ENCODE data around the gene METTL26. TPM values are rescaled to one million over a fixed set of nuclear protein-coding genes. Genes with fewer than 3 reads are reported as not detected.

METTL26 gene
- total RNA-seq, 1 donor from 2014 or later: 73.2 TPM

- Mint-ChIP-seq H3K27ac (peak overlapping the region; percentile 86), H3K4me1 (peaks cover 19% of the 10 kb centered on the region), H3K27me3 (ENCODE audit: low read depth) (peaks cover 10% of the 10 kb centered on the region), H3K36me3 (peaks cover 9% of the 10 kb centered on the region), H3K9me3 (no peaks in the 10 kb centered on the region), H3K4me3 (peak overlapping the region; percentile 69)
- TF ChIP-seq CTCF (IDR thresholded peaks at IDR 0.05; ENCODE audit: unreplicated experiment): no peak
- DNase-seq (ENCODE audit: low spot score in 2 of 2, unreplicated experiment in 2 of 2): peak in 1 of 2 experiments; percentile 73
Observed at GRCh38 chr16:678858-679813, 43.0 kb upstream of the METTL26 start.

- H3K4me1 Mint-ChIP-seq: peaks cover 19% of the 10 kb centered on the region
- peaks cover 10% of the 10 kb centered on the region for H3K27me3 Mint-ChIP-seq (ENCODE audit: low read depth)
- peaks cover 9% of the 10 kb centered on the region for H3K36me3 Mint-ChIP-seq
- no peak overlapping the region for H3K4me3 Mint-ChIP-seq
- DNase-seq (ENCODE audit: low spot score in 2 of 2, unreplicated experiment in 2 of 2): no peak
- no peak overlapping the region for H3K27ac Mint-ChIP-seq
- no peak for TF ChIP-seq CTCF (IDR thresholded peaks at IDR 0.05; ENCODE audit: unreplicated experiment)
- no peaks in the 10 kb centered on the region for H3K9me3 Mint-ChIP-seq
Observed at GRCh38 chr16:678209-678857, 42.2 kb upstream of the METTL26 start.

- no peak for DNase-seq (ENCODE audit: low spot score in 2 of 2, unreplicated experiment in 2 of 2)
- TF ChIP-seq CTCF (IDR thresholded peaks at IDR 0.05; ENCODE audit: unreplicated experiment): no peak
- Mint-ChIP-seq H3K36me3 (peaks cover 8% of the 10 kb centered on the region), H3K27me3 (ENCODE audit: low read depth) (peaks cover 10% of the 10 kb centered on the region), H3K4me1 (peaks cover 17% of the 10 kb centered on the region), H3K4me3 (no peak overlapping the region), H3K27ac (no peak overlapping the region), H3K9me3 (no peaks in the 10 kb centered on the region)
Observed at GRCh38 chr16:677316-678190, 41.4 kb upstream of the METTL26 start.

GRCh38 chr16:676913-677312 lies 40.8 kb upstream of the METTL26 start:
- peaks cover 10% of the 10 kb centered on the region for H3K27me3 Mint-ChIP-seq (ENCODE audit: low read depth)
- H3K9me3 Mint-ChIP-seq: no peaks in the 10 kb centered on the region
- DNase-seq (ENCODE audit: low spot score in 2 of 2, unreplicated experiment in 2 of 2): no peak
- H3K27ac Mint-ChIP-seq: no peak overlapping the region
- peaks cover 15% of the 10 kb centered on the region for H3K4me1 Mint-ChIP-seq
- no peak for TF ChIP-seq CTCF (IDR thresholded peaks at IDR 0.05; ENCODE audit: unreplicated experiment)
- peaks cover 4% of the 10 kb centered on the region for H3K36me3 Mint-ChIP-seq
- H3K4me3 Mint-ChIP-seq: no peak overlapping the region

GRCh38 chr16:676565-676902 lies 40.4 kb upstream of the METTL26 start:
- no peak for DNase-seq (ENCODE audit: low spot score in 2 of 2, unreplicated experiment in 2 of 2)
- Mint-ChIP-seq H3K4me1 (peaks cover 12% of the 10 kb centered on the region), H3K27me3 (ENCODE audit: low read depth) (peaks cover 10% of the 10 kb centered on the region), H3K27ac (no peak overlapping the region), H3K36me3 (no peaks in the 10 kb centered on the region), H3K4me3 (no peak overlapping the region), H3K9me3 (no peaks in the 10 kb centered on the region)
- no peak for TF ChIP-seq CTCF (IDR thresholded peaks at IDR 0.05; ENCODE audit: unreplicated experiment)

All from mesothelial cell of epicardium (in vitro differentiated cells).